H9 (cell line): ENCODE data around the gene NPLOC4. TPM values are rescaled to one million over a fixed set of nuclear protein-coding genes. Genes with fewer than 3 reads are reported as not detected.

ENCODE experiments used
- DNase-seq: peaks from one replicate; pipeline ENCODE4 v3.0.0-alpha.2; 2017
- H2AFZ ChIP-seq: one replicate; pipeline ENCODE4 v1.6.1; 2013; ENCODE audit warnings: mild to moderate bottlenecking, low read length, control low read depth, moderate library complexity
- H2AK5ac ChIP-seq: 2 replicates; pipeline ENCODE4 v1.6.1; 2013; ENCODE audit warnings: low read length, control low read depth, mixed read lengths; ENCODE audit not compliant: insufficient read length
- H2BK120ac ChIP-seq: one replicate; pipeline ENCODE4 v1.6.1; 2013; ENCODE audit warnings: low read depth, mild to moderate bottlenecking, low read length, control low read depth, inconsistent platforms; ENCODE audit not compliant: poor library complexity, severe bottlenecking
- H2BK12ac ChIP-seq: 2 replicates; pipeline ENCODE4 v1.6.1; 2013; ENCODE audit warnings: low read length, control low read depth, mixed read lengths, low read depth; ENCODE audit not compliant: insufficient read length
- H2BK15ac ChIP-seq: 2 replicates; pipeline ENCODE4 v1.6.1; 2013; ENCODE audit warnings: low read depth, low read length, control low read depth
- H2BK20ac ChIP-seq: one replicate; pipeline ENCODE4 v1.6.1; 2013; ENCODE audit warnings: low read depth, mild to moderate bottlenecking, low read length, control low read depth, inconsistent platforms; ENCODE audit not compliant: poor library complexity, severe bottlenecking
- H2BK5ac ChIP-seq: 2 replicates; pipeline ENCODE4 v1.6.1; 2013; ENCODE audit warnings: low read length, control low read depth, mixed read lengths; ENCODE audit not compliant: insufficient read length
- H3K14ac ChIP-seq: 2 replicates; pipeline ENCODE4 v1.6.1; 2013; ENCODE audit warnings: low read length, control low read depth; ENCODE audit not compliant: insufficient read depth
- H3K18ac ChIP-seq: 2 replicates; pipeline ENCODE4 v1.6.1; 2013; ENCODE audit warnings: low read depth, mild to moderate bottlenecking, mixed read lengths, low read length, control low read depth; ENCODE audit not compliant: insufficient read length
- H3K23ac ChIP-seq: 2 replicates; pipeline ENCODE4 v1.6.1; 2013; ENCODE audit warnings: low read length, control low read depth, mixed read lengths, low read depth; ENCODE audit not compliant: insufficient read length
- H3K23me2 ChIP-seq: 2 replicates; pipeline ENCODE4 v1.6.1; 2013; ENCODE audit warnings: low read depth, mild to moderate bottlenecking, mixed read lengths, low read length, control low read depth; ENCODE audit not compliant: insufficient read length, poor library complexity, severe bottlenecking
- H3K27ac ChIP-seq: 2 replicates; pipeline ENCODE4 v1.5.1; 2013; ENCODE audit warnings: low read length, control low read depth, mixed read lengths, low read depth; ENCODE audit not compliant: insufficient read length
- H3K27me3 ChIP-seq: 2 replicates; pipeline ENCODE4 v1.6.1; 2013; ENCODE audit warnings: low read length, control low read depth, inconsistent platforms; ENCODE audit not compliant: insufficient read depth
- H3K4ac ChIP-seq: 2 replicates; pipeline ENCODE4 v1.6.1; 2013; ENCODE audit warnings: low read depth, mild to moderate bottlenecking, control low read depth, inconsistent platforms, low read length, moderate library complexity
- H3K4me1 ChIP-seq: 2 replicates; pipeline ENCODE4 v1.6.1; 2013; ENCODE audit warnings: low read length, control low read depth, inconsistent platforms; ENCODE audit not compliant: insufficient read depth
- H3K4me2 ChIP-seq: 2 replicates; pipeline ENCODE4 v1.6.1; 2013; ENCODE audit warnings: low read length, control low read depth, mixed read lengths; ENCODE audit not compliant: insufficient read length, insufficient read depth
- H3K56ac ChIP-seq: 2 replicates; pipeline ENCODE4 v1.6.1; 2013; ENCODE audit warnings: low read depth, mild to moderate bottlenecking, mixed read lengths, low read length, control low read depth; ENCODE audit not compliant: insufficient read length
- H3K79me1 ChIP-seq: 2 replicates; pipeline ENCODE4 v1.6.1; 2013; ENCODE audit warnings: low read depth, mild to moderate bottlenecking, moderate library complexity, low read length, control low read depth, inconsistent platforms; ENCODE audit not compliant: insufficient read depth, poor library complexity, severe bottlenecking
- H3K79me2 ChIP-seq: 2 replicates; pipeline ENCODE4 v1.6.1; 2013; ENCODE audit warnings: low read length, control low read depth, inconsistent platforms; ENCODE audit not compliant: insufficient read depth
- H3K9ac ChIP-seq: 2 replicates; pipeline ENCODE4 v1.6.1; 2013; ENCODE audit warnings: low read length, control low read depth, mixed read lengths; ENCODE audit not compliant: insufficient read length; ENCODE audit errors: extremely low read depth
- H3K9me3 ChIP-seq: one replicate; pipeline ENCODE4 v1.6.1; 2013; ENCODE audit warnings: low read depth, low read length, inconsistent platforms; ENCODE audit not compliant: control insufficient read depth
- H3T11ph ChIP-seq: one replicate; pipeline ENCODE4 v1.6.1; 2013; ENCODE audit warnings: mild to moderate bottlenecking, low read length, control low read depth, inconsistent platforms
- H4K20me1 ChIP-seq: one replicate; pipeline ENCODE4 v1.6.1; 2013; ENCODE audit not compliant: control insufficient read depth, insufficient read length, insufficient read depth
- H4K5ac ChIP-seq: 2 replicates; pipeline ENCODE4 v1.6.1; 2013; ENCODE audit warnings: low read depth, mild to moderate bottlenecking, mixed read lengths, low read length, control low read depth; ENCODE audit not compliant: insufficient read length
- H4K8ac ChIP-seq: replicated peaks from 2 replicates; pipeline ENCODE4 v1.6.1; 2013; ENCODE audit warnings: low read length, control low read depth, mixed read lengths, low read depth; ENCODE audit not compliant: insufficient read length
- H4K91ac ChIP-seq: 2 replicates; pipeline ENCODE4 v1.6.1; 2013; ENCODE audit warnings: low read depth, mild to moderate bottlenecking, moderate library complexity, mixed read lengths, low read length, control low read depth; ENCODE audit not compliant: insufficient read length
- H3K27ac Mint-ChIP-seq, 3 experiments: 2 replicates in 2 of 3; 3 replicates in 1 of 3; pipeline ENCODE4 v1.8.0; 2020 to 2021; ENCODE audit warnings: mixed read lengths in 3 of 3, mild to moderate bottlenecking in 1 of 3, moderate library complexity in 1 of 3
- H3K27me3 Mint-ChIP-seq: 2 replicates; pipeline ENCODE4 v1.8.0; 2021; ENCODE audit warnings: low read depth, mild to moderate bottlenecking, moderate library complexity, mixed read lengths
- H3K36me3 Mint-ChIP-seq, 3 experiments: 2 replicates in 2 of 3; 3 replicates in 1 of 3; pipeline ENCODE4 v1.8.0; 2020 to 2021; ENCODE audit warnings: low read depth in 3 of 3, mixed read lengths in 3 of 3; ENCODE audit not compliant: insufficient read depth in 1 of 3
- H3K4me1 Mint-ChIP-seq, 2 experiments: 2 replicates each; pipeline ENCODE4 v1.8.0; 2020; ENCODE audit warnings: mixed read lengths in 2 of 2
- H3K4me3 Mint-ChIP-seq, 2 experiments: 2 replicates in 1 of 2; 3 replicates in 1 of 2; pipeline ENCODE4 v1.8.0; 2020 to 2021; ENCODE audit warnings: mild to moderate bottlenecking in 2 of 2, mixed read lengths in 2 of 2, moderate library complexity in 1 of 2
- H3K9me3 Mint-ChIP-seq, 2 experiments: 2 replicates in 1 of 2; 3 replicates in 1 of 2; pipeline ENCODE4 v1.8.0; 2020; ENCODE audit warnings: mild to moderate bottlenecking in 2 of 2, mixed read lengths in 2 of 2, moderate library complexity in 1 of 2
- CTCF ChIP-seq: fragments of 200-600 bp; sonication (generic); conservative IDR thresholded peaks from 3 replicates; pipeline ENCODE4 v1.8.0; 2021; ENCODE audit warnings: antibody characterized with exemption, mild to moderate bottlenecking
- WGBS: extraction: QIAGEN DNeasy Blood & Tissue Kit; methylation state at CpG from one replicate; pipeline ENCODE4 v1.1.7; 2013; ENCODE audit warnings: missing lambda C conversion rate, low lambda C conversion rate, mixed read lengths; ENCODE audit not compliant: insufficient read length; ENCODE audit errors: extremely low coverage; 5-methylcytosine and 5-hydroxymethylcytosine counted together
- total RNA-seq: library from RNA; stranded (reverse); gene quantifications from 2 replicates; pipeline ENCODE4 v1.2.1, GENCODE V29; 2021

NPLOC4 gene
- total RNA-seq, 1 experiment from 2014 or later = 103 TPM

GRCh38 chr17:81567191-81567590 lies 69.7 kb downstream of the NPLOC4 start:
- H3K9ac ChIP-seq = no peak overlapping the region
- H3K23me2 ChIP-seq = no peaks in the 10 kb centered on the region
- no peak overlapping the region for H2BK15ac ChIP-seq
- H3K23ac ChIP-seq = no peak overlapping the region
- no peak overlapping the region for H2BK120ac ChIP-seq
- H3K27ac Mint-ChIP-seq = no peak overlapping the region
- H2BK12ac ChIP-seq = no peak overlapping the region
- H2AK5ac ChIP-seq = no peak overlapping the region
- no peak overlapping the region for H3K4me2 ChIP-seq
- no peak overlapping the region for H3K27ac ChIP-seq
- H3K79me2 ChIP-seq = no peaks in the 10 kb centered on the region
- H3K4me1 Mint-ChIP-seq = no peaks in the 10 kb centered on the region
- H3T11ph ChIP-seq = no peak overlapping the region
- no peak overlapping the region for H2AFZ ChIP-seq
- no peaks in the 10 kb centered on the region for H3K79me1 ChIP-seq
- no peak overlapping the region for H3K56ac ChIP-seq
- no peaks in the 10 kb centered on the region for H3K27me3 Mint-ChIP-seq
- no peaks in the 10 kb centered on the region for H4K20me1 ChIP-seq
- H3K36me3 Mint-ChIP-seq = peaks cover 40 to 94% (median 81%) of the 10 kb centered on the region in 3 experiments; a peak in 6 of 7 replicates
- H3K9me3 ChIP-seq = no peaks in the 10 kb centered on the region
- H3K18ac ChIP-seq = no peak overlapping the region
- no peaks in the 10 kb centered on the region for H3K27me3 ChIP-seq
- no peak overlapping the region for H4K91ac ChIP-seq
- H3K9me3 Mint-ChIP-seq = no peaks in the 10 kb centered on the region
- no CpG with 5 or more reads among the region's 4 CpGs for WGBS
- no peaks in the 10 kb centered on the region for H3K4me1 ChIP-seq
- DNase-seq = no peak
- TF ChIP-seq CTCF = no peak
- H4K5ac ChIP-seq = no peak overlapping the region
- H3K4me3 Mint-ChIP-seq = no peak overlapping the region
- H3K4ac ChIP-seq = no peak overlapping the region
- no peak overlapping the region for H4K8ac ChIP-seq
- H3K14ac ChIP-seq = no peak overlapping the region
- no peak overlapping the region for H2BK20ac ChIP-seq
- no peak overlapping the region for H2BK5ac ChIP-seq
